Chondrocyte (in vitro differentiated cells): ENCODE measurements around the gene MRGPRD. TPM values are rescaled to one million over a fixed set of nuclear protein-coding genes. Genes with fewer than 3 reads are reported as not detected.

Source experiments
- DNase-seq: peaks from one replicate; pipeline ENCODE4 v3.0.0; 2021; ENCODE audit warnings: mixed read lengths, low spot score
- H3K27ac Mint-ChIP-seq: one replicate; pipeline ENCODE4 v1.8.0; 2021; ENCODE audit warnings: mild to moderate bottlenecking, moderate library complexity, mixed read lengths; ENCODE audit not compliant: unreplicated experiment
- H3K27me3 Mint-ChIP-seq: 2 replicates; pipeline ENCODE4 v1.8.0; 2021; ENCODE audit warnings: low read depth, mixed read lengths
- H3K36me3 Mint-ChIP-seq: 2 replicates; pipeline ENCODE4 v1.8.0; 2021; ENCODE audit warnings: low read depth, mixed read lengths
- H3K4me1 Mint-ChIP-seq: 2 replicates; pipeline ENCODE4 v1.8.0; 2021; ENCODE audit warnings: low read depth, mild to moderate bottlenecking, mixed read lengths
- H3K4me3 Mint-ChIP-seq: one replicate; pipeline ENCODE4 v1.8.0; 2021; ENCODE audit warnings: mild to moderate bottlenecking, moderate library complexity, mixed read lengths; ENCODE audit not compliant: unreplicated experiment
- H3K9me3 Mint-ChIP-seq: 2 replicates; pipeline ENCODE4 v1.8.0; 2021; ENCODE audit warnings: low read depth, mixed read lengths
- CTCF ChIP-seq: fragments of 200-600 bp; sonication (generic); IDR thresholded peaks from 2 replicates; pipeline ENCODE4 v1.5.0; 2021; ENCODE audit warnings: antibody characterized with exemption, mild to moderate bottlenecking, moderate library complexity
- total RNA-seq: library from RNA; stranded (reverse); gene quantifications from 3 replicates; pipeline ENCODE4 v1.2.1, GENCODE V29; 2021

The MRGPRD gene
- total RNA-seq, 1 donor from 2014 or later: not detected

- H3K27me3 Mint-ChIP-seq: no peaks in the 10 kb centered on the region
- no peak overlapping the region for H3K4me3 Mint-ChIP-seq
- DNase-seq: no peak
- H3K4me1 Mint-ChIP-seq: no peaks in the 10 kb centered on the region
- no peak for TF ChIP-seq CTCF
- H3K36me3 Mint-ChIP-seq: peaks cover 12% of the 10 kb centered on the region
- no peak overlapping the region for H3K27ac Mint-ChIP-seq
- no peaks in the 10 kb centered on the region for H3K9me3 Mint-ChIP-seq
These were observed 44.5 kb downstream of the MRGPRD start for GRCh38 chr11:68936358-68936636.

GRCh38 chr11:68935516-68936357, 45.0 kb downstream of the MRGPRD start:
- no peak overlapping the region for H3K27ac Mint-ChIP-seq

GRCh38 chr11:68935066-68935465, 45.7 kb downstream of the MRGPRD start:
- Mint-ChIP-seq H3K36me3 (peaks cover 17% of the 10 kb centered on the region), H3K4me3 (no peak overlapping the region), H3K9me3 (no peaks in the 10 kb centered on the region), H3K27ac (no peak overlapping the region), H3K4me1 (no peaks in the 10 kb centered on the region), H3K27me3 (no peaks in the 10 kb centered on the region)
- TF ChIP-seq CTCF: no peak
- peak; percentile 75 for DNase-seq

More at GRCh38 chr11:68935516-68936357, 45.0 kb downstream of the MRGPRD start:
- H3K36me3 Mint-ChIP-seq: peaks cover 11% of the 10 kb centered on the region
- peak; percentile 68 for DNase-seq
- H3K27me3 Mint-ChIP-seq: no peaks in the 10 kb centered on the region
- TF ChIP-seq CTCF: no peak
- no peaks in the 10 kb centered on the region for H3K4me1 Mint-ChIP-seq
- H3K9me3 Mint-ChIP-seq: no peaks in the 10 kb centered on the region
- no peak overlapping the region for H3K4me3 Mint-ChIP-seq

- no peak overlapping the region for H3K27ac Mint-ChIP-seq
- no peak for TF ChIP-seq CTCF
- no peaks in the 10 kb centered on the region for H3K4me1 Mint-ChIP-seq
- no peaks in the 10 kb centered on the region for H3K27me3 Mint-ChIP-seq
- no peaks in the 10 kb centered on the region for H3K9me3 Mint-ChIP-seq
- DNase-seq: peak; percentile 64
- H3K36me3 Mint-ChIP-seq: peaks cover 19% of the 10 kb centered on the region
- H3K4me3 Mint-ChIP-seq: no peak overlapping the region
These were observed 46.1 kb downstream of the MRGPRD start for GRCh38 chr11:68934666-68935065.

GRCh38 chr11:68934321-68934645, 46.5 kb downstream of the MRGPRD start:
- H3K27ac Mint-ChIP-seq: no peak overlapping the region
- H3K27me3 Mint-ChIP-seq: no peaks in the 10 kb centered on the region
- no peak overlapping the region for H3K4me3 Mint-ChIP-seq
- H3K36me3 Mint-ChIP-seq: peaks cover 22% of the 10 kb centered on the region
- H3K9me3 Mint-ChIP-seq: no peaks in the 10 kb centered on the region
- H3K4me1 Mint-ChIP-seq: no peaks in the 10 kb centered on the region
- no peak for DNase-seq
- TF ChIP-seq CTCF: no peak
